Neural cell (in vitro differentiated cells): ENCODE measurements around the gene PRKCZ. TPM values are rescaled to one million over a fixed set of nuclear protein-coding genes. Genes with fewer than 3 reads are reported as not detected.

Experiments used
- H2AFZ ChIP-seq: fragments of 200-600, 300-800 bp; sonication (generic), shearing (Covaris generic); 2 replicates; pipeline ENCODE4 v1.6.0; 2014; ENCODE audit warnings: low read depth, mild to moderate bottlenecking, antibody characterized with exemption, low read length, moderate library complexity
- H3F3A ChIP-seq: fragments of 200-600 bp; shearing (Covaris generic); 2 replicates; pipeline ENCODE4 v1.6.1; 2016; ENCODE audit warnings: mild to moderate bottlenecking, moderate library complexity, mixed read lengths, antibody characterized with exemption, low read length; ENCODE audit not compliant: insufficient read depth, poor library complexity, severe bottlenecking
- H3K27ac ChIP-seq: fragments of 200-600, 300-800 bp; sonication (generic), shearing (Covaris generic); 2 replicates; pipeline ENCODE4 v1.5.1; 2014; ENCODE audit warnings: mild to moderate bottlenecking, low read length, moderate library complexity
- H3K27me3 ChIP-seq: fragments of 300-800, 200-600 bp; sonication (generic), shearing (Covaris generic); 2 replicates; pipeline ENCODE4 v1.6.0; 2014; ENCODE audit warnings: mild to moderate bottlenecking, low read depth, low read length, moderate library complexity; ENCODE audit not compliant: insufficient read depth
- H3K36me3 ChIP-seq: fragments of 300-800, 200-600 bp; sonication (generic), shearing (Covaris generic); 2 replicates; pipeline ENCODE4 v1.5.1; 2014; ENCODE audit warnings: mild to moderate bottlenecking, antibody characterized with exemption, low read length, moderate library complexity; ENCODE audit not compliant: insufficient read depth
- H3K4me2 ChIP-seq: fragments of 300-800, 200-600 bp; sonication (generic), shearing (Covaris generic); 2 replicates; pipeline ENCODE4 v1.6.0; 2014; ENCODE audit warnings: mild to moderate bottlenecking, low read length
- H3K4me3 ChIP-seq: fragments of 300-800, 200-600 bp; sonication (generic), shearing (Covaris generic); 2 replicates; pipeline ENCODE4 v1.5.1; 2014; ENCODE audit warnings: mild to moderate bottlenecking, low read length, moderate library complexity
- H3K79me2 ChIP-seq: fragments of 200-600 bp; shearing (Covaris generic); replicated peaks from 2 replicates; pipeline ENCODE4 v1.6.0; 2014; ENCODE audit warnings: mild to moderate bottlenecking, low read length, moderate library complexity; ENCODE audit not compliant: insufficient read depth
- H3K9ac ChIP-seq: fragments of 300-800, 200-600 bp; sonication (generic), shearing (Covaris generic); 2 replicates; pipeline ENCODE4 v1.6.1; 2016; ENCODE audit warnings: mild to moderate bottlenecking, low read length, mixed read lengths
- H3K9me2 ChIP-seq: fragments of 200-600 bp; shearing (Covaris generic); 2 replicates; pipeline ENCODE4 v1.6.1; 2016; ENCODE audit warnings: mild to moderate bottlenecking, low read length, mixed read lengths; ENCODE audit not compliant: insufficient read depth
- H3K9me3 ChIP-seq: fragments of 200-600, 300-800 bp; sonication (generic), shearing (Covaris generic); 2 replicates; pipeline ENCODE4 v1.6.1; 2016; ENCODE audit warnings: mild to moderate bottlenecking, mixed run types, low read length, moderate library complexity, mixed read lengths
- H4K20me1 ChIP-seq: fragments of 200-600 bp; shearing (Covaris generic); 2 replicates; pipeline ENCODE4 v1.6.1; 2016; ENCODE audit warnings: mild to moderate bottlenecking, mixed run types; ENCODE audit not compliant: insufficient read depth
- EP300 ChIP-seq: fragments of 450-650 bp; conservative IDR thresholded peaks from 2 replicates; pipeline ENCODE4 v1.6.1; 2014; ENCODE audit warnings: antibody characterized with exemption, mild to moderate bottlenecking, moderate library complexity; ENCODE audit not compliant: poor library complexity, severe bottlenecking
- EZH2 ChIP-seq: fragments of 200-600, 300-800 bp; shearing (Covaris generic), sonication (generic); IDR thresholded peaks from 2 replicates; pipeline ENCODE4 v1.6.1; 2014; ENCODE audit warnings: antibody characterized with exemption, low read length, borderline replicate concordance, mild to moderate bottlenecking; ENCODE audit not compliant: insufficient read depth, poor library complexity, severe bottlenecking
- MXI1 ChIP-seq: fragments of 450-650 bp; conservative IDR thresholded peaks from 2 replicates; pipeline ENCODE4 v1.6.1; 2014; ENCODE audit warnings: antibody characterized with exemption, mild to moderate bottlenecking; ENCODE audit not compliant: poor library complexity, severe bottlenecking
- POLR2AphosphoS5 ChIP-seq: IDR thresholded peaks from 2 replicates; pipeline ENCODE4 v1.6.1; 2012
- RAD21 ChIP-seq: fragments of 450-650 bp; conservative IDR thresholded peaks from 2 replicates; pipeline ENCODE4 v1.6.1; 2014; ENCODE audit warnings: antibody characterized with exemption, mild to moderate bottlenecking, moderate library complexity
- SMC3 ChIP-seq: fragments of 450-650 bp; conservative IDR thresholded peaks from 2 replicates; pipeline ENCODE4 v1.6.1; 2014; ENCODE audit warnings: antibody characterized with exemption, mild to moderate bottlenecking, moderate library complexity; ENCODE audit not compliant: poor library complexity
- TAF1 ChIP-seq: IDR thresholded peaks from 2 replicates; pipeline ENCODE4 v1.6.1; 2012; ENCODE audit warnings: low read depth
- polyA plus RNA-seq: library from polyadenylated mRNA; depleted of rRNA; stranded (reverse); fragments of >200 nt; gene quantifications from 2 replicates; pipeline ENCODE4 v1.2.3, GENCODE V29; 2014
- TF ChIP-seq, protein P1 (sequence below): IDR thresholded peaks from 2 replicates; pipeline ENCODE4 v1.6.1; 2012; ENCODE audit warnings: borderline replicate concordance
- TF ChIP-seq, protein P2 (sequence below): fragments of 450-650 bp; IDR thresholded peaks from 2 replicates; pipeline ENCODE4 v1.5.1; 2014; ENCODE audit warnings: antibody characterized with exemption, mild to moderate bottlenecking, moderate library complexity; ENCODE audit not compliant: poor library complexity, severe bottlenecking

PRKCZ gene
- polyA plus RNA-seq, 1 donor from 2014 or later: 54.9 TPM

DNA sequence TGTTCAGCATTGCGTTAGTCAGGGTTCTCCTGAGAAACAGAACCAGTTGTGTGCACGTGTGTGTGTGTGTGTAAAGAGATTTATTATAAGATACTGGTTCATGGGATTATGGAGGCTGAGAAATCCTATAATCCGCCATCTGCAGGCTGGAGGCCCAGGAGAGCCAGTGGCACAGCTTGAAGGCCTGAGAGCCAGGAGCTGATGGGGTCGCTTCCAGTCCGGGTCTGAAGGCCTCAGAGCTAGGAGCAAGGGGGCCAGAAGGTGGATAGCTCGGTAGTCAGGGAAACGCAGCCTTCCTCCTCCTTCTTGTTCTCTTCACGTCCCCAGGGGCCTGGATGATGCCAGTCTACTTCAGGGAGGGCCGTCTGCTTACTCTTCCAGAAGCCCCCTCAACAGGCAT, 106.7 kb downstream of the PRKCZ start:
- H4K20me1 ChIP-seq: no peaks in the 10 kb centered on the region
- no peaks in the 10 kb centered on the region for H3K9me2 ChIP-seq
- H2AFZ ChIP-seq: no peak overlapping the region
- H3K36me3 ChIP-seq: no peaks in the 10 kb centered on the region
- H3F3A ChIP-seq: no peaks in the 10 kb centered on the region
- TF ChIP-seq, protein P1, sequence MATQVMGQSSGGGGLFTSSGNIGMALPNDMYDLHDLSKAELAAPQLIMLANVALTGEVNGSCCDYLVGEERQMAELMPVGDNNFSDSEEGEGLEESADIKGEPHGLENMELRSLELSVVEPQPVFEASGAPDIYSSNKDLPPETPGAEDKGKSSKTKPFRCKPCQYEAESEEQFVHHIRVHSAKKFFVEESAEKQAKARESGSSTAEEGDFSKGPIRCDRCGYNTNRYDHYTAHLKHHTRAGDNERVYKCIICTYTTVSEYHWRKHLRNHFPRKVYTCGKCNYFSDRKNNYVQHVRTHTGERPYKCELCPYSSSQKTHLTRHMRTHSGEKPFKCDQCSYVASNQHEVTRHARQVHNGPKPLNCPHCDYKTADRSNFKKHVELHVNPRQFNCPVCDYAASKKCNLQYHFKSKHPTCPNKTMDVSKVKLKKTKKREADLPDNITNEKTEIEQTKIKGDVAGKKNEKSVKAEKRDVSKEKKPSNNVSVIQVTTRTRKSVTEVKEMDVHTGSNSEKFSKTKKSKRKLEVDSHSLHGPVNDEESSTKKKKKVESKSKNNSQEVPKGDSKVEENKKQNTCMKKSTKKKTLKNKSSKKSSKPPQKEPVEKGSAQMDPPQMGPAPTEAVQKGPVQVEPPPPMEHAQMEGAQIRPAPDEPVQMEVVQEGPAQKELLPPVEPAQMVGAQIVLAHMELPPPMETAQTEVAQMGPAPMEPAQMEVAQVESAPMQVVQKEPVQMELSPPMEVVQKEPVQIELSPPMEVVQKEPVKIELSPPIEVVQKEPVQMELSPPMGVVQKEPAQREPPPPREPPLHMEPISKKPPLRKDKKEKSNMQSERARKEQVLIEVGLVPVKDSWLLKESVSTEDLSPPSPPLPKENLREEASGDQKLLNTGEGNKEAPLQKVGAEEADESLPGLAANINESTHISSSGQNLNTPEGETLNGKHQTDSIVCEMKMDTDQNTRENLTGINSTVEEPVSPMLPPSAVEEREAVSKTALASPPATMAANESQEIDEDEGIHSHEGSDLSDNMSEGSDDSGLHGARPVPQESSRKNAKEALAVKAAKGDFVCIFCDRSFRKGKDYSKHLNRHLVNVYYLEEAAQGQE: no peak
- TF ChIP-seq EP300: no peak
- no peak overlapping the region for H3K4me3 ChIP-seq
- H3K4me2 ChIP-seq: no peak overlapping the region
- H3K27me3 ChIP-seq: no peaks in the 10 kb centered on the region
- H3K9me3 ChIP-seq: no peaks in the 10 kb centered on the region
- H3K27ac ChIP-seq: no peak overlapping the region
- H3K79me2 ChIP-seq: no peaks in the 10 kb centered on the region
- no peak overlapping the region for H3K9ac ChIP-seq

DNA sequence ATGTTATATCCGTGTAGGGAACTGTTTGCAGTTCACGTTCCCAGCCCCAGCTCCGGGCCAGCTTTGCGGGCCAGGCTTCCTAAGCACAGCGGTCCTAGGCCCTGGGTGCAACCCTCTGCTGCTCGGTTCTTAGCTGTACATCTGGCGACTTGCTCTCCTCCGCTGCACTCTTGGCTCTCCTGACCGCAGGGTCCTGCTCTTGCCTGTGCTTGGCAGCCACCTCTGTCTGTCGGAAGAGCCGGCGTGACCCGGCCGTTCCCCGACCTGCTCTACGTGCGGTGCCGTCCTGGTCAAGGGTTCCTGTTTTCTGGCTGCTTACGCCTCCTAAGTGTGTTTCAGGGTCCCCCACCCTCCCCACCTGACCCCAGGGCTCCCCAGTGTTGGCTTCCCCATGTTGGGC, 107.6 kb downstream of the PRKCZ start:
- no peak for TF ChIP-seq EP300
- no peak for TF ChIP-seq SMC3
- no peak overlapping the region for H3K9ac ChIP-seq
- H3K9me3 ChIP-seq: no peaks in the 10 kb centered on the region
- no peaks in the 10 kb centered on the region for H3K79me2 ChIP-seq
- no peaks in the 10 kb centered on the region for H4K20me1 ChIP-seq
- no peaks in the 10 kb centered on the region for H3K27me3 ChIP-seq
- H2AFZ ChIP-seq: no peak overlapping the region
- H3K36me3 ChIP-seq: no peaks in the 10 kb centered on the region
- H3K9me2 ChIP-seq: no peaks in the 10 kb centered on the region
- no peaks in the 10 kb centered on the region for H3F3A ChIP-seq
- H3K4me3 ChIP-seq: no peak overlapping the region
- H3K27ac ChIP-seq: no peak overlapping the region
- H3K4me2 ChIP-seq: no peak overlapping the region

DNA sequence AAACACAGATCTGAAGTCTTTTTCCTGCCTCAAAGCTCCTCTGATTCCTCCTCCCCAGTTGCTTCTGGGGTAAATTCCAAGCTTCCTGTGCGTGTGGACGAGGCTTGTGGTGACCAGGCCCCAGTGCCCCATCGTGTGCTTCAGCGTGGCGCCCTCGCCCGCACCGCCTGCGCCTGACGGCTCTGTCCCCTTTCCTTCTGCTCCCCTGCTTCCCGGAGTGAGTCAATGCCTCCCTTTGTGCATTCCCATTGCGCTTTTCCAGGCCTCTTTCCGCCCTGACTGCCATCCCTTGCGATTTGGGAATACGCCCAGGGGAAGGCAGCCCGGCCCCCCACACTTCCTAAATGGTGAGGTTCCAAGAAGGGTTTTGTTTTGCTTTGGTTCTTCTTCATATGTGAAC, 108.1 kb downstream of the PRKCZ start:
- no peaks in the 10 kb centered on the region for H3K27me3 ChIP-seq
- TF ChIP-seq, protein P2, sequence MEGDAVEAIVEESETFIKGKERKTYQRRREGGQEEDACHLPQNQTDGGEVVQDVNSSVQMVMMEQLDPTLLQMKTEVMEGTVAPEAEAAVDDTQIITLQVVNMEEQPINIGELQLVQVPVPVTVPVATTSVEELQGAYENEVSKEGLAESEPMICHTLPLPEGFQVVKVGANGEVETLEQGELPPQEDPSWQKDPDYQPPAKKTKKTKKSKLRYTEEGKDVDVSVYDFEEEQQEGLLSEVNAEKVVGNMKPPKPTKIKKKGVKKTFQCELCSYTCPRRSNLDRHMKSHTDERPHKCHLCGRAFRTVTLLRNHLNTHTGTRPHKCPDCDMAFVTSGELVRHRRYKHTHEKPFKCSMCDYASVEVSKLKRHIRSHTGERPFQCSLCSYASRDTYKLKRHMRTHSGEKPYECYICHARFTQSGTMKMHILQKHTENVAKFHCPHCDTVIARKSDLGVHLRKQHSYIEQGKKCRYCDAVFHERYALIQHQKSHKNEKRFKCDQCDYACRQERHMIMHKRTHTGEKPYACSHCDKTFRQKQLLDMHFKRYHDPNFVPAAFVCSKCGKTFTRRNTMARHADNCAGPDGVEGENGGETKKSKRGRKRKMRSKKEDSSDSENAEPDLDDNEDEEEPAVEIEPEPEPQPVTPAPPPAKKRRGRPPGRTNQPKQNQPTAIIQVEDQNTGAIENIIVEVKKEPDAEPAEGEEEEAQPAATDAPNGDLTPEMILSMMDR: no peak
- TF ChIP-seq RAD21 (no peak), EZH2 (no peak), POLR2AphosphoS5 (no peak), EP300 (no peak), MXI1 (no peak), SMC3 (no peak), TAF1 (no peak)
- TF ChIP-seq, protein P1: no peak
- no peaks in the 10 kb centered on the region for H4K20me1 ChIP-seq
- no peak overlapping the region for H3K4me2 ChIP-seq
- no peak overlapping the region for H3K4me3 ChIP-seq
- H3K36me3 ChIP-seq: no peaks in the 10 kb centered on the region
- no peaks in the 10 kb centered on the region for H3F3A ChIP-seq
- H3K27ac ChIP-seq: no peak overlapping the region
- H3K79me2 ChIP-seq: no peaks in the 10 kb centered on the region
- no peak overlapping the region for H2AFZ ChIP-seq
- no peaks in the 10 kb centered on the region for H3K9me2 ChIP-seq
- H3K9me3 ChIP-seq: no peaks in the 10 kb centered on the region
- no peak overlapping the region for H3K9ac ChIP-seq
